Heart left ventricle (tissue), 13 donors: ENCODE data around the gene CHAF1A.

Source experiments
- POLR2A ChIP-seq, 2 donors: fragments of 450-650 bp; IDR thresholded peaks; one replicate each; pipeline ENCODE4 v1.6.1; 2017; ENCODE audit warnings: antibody characterized with exemption in 2 of 2, mild to moderate bottlenecking in 2 of 2, moderate library complexity in 2 of 2
- TF ChIP-seq, protein P1 (sequence below), 12 donors: fragments of 200-600 bp; sonication (generic) in 4 of 12; IDR thresholded peaks; one replicate each; pipeline versions ENCODE4 v1.5.0 to v1.8.0; 2018 to 2022; ENCODE audit warnings: antibody characterized with exemption in 12 of 12, mild to moderate bottlenecking in 5 of 12
- donor health status: ischemic (EF 13 %, LVEDD 7.1; RV severe dilation, severe dysfunction).
- donor health status: DM: no; HTN: yes; CAD: no.
- donor health status: DM: no; HTN: no; CAD: no.
- donor health status: ischemic (EF 25% LVEDD 6.9; RV normal size, moderate dysfunction).
- donor health status: ischemic (EF 25% LVEDD 5.7; RV mildly dilated, moderate dysfunction).
- donor health status: ischemic (EF 35%, LVEDD 5.7; RV mildly dilated, moderate dysfunction).
- donor health status: nonischemic (EF 11% LVEDD 7.7; RV severe dilation, severe dysfunction).
- donor health status: DM: yes; HTN: yes; CAD: no.
- donor health status: PGD.
- donor health status: ischemic (EF 29% LVEDD 5.4; RV normal size, mild dysfunction).
- donor health status: nonischemic (EF 23%, LVEDD 6.1; RV moderate dilation, normal function).

DNA sequence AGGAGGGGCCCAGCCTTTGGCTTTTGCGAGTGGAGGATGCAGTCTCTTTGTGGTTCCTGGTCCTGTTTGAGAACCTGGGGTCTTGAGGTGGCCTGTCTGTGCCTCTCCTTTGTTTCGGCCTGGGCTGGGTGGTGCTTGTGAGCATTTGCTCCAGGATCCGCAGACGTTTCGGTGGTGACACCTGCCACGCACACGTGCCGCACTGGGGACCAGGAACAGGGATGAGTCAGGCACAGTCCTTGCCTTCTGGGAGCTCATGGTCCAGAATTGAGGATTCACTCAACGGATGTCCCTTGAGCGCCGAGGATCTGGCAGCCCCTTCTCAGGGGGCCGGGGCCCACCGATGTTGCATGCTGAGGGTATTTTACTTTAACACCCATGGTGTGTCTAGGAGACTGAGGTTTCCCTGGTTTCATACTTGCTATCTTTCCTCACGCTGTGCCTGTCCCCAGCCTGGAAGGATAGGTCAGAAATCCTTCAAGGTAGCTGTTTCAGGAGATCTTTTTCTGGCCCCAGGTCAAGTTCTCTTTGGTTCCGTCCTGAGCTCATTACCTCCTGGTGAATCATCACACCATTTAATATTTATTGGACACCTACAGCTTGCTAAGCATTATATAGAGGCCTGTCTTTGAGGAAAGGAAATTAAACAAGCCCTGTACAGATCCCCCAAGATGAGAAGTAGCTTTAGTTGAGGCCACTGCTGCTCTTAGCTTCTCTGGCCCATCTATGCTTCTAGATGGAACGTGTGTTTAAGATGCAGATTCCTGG is 74.8 kb downstream of the CHAF1A start:
- TF ChIP-seq, protein P1, sequence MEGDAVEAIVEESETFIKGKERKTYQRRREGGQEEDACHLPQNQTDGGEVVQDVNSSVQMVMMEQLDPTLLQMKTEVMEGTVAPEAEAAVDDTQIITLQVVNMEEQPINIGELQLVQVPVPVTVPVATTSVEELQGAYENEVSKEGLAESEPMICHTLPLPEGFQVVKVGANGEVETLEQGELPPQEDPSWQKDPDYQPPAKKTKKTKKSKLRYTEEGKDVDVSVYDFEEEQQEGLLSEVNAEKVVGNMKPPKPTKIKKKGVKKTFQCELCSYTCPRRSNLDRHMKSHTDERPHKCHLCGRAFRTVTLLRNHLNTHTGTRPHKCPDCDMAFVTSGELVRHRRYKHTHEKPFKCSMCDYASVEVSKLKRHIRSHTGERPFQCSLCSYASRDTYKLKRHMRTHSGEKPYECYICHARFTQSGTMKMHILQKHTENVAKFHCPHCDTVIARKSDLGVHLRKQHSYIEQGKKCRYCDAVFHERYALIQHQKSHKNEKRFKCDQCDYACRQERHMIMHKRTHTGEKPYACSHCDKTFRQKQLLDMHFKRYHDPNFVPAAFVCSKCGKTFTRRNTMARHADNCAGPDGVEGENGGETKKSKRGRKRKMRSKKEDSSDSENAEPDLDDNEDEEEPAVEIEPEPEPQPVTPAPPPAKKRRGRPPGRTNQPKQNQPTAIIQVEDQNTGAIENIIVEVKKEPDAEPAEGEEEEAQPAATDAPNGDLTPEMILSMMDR (IDR thresholded peaks at IDR 0.05): no peak
- no peak for TF ChIP-seq POLR2A (IDR thresholded peaks at IDR 0.05)
